Measurements from ENCODE around the gene APOL6.

APOL6 gene

GRCh38 chr22:35609761-35610160 is 38.5 kb upstream of the APOL6 start:
- H3K4me3 ChIP-seq (ENCODE audit: low read depth, low read length), result no peak overlapping the region
- TF ChIP-seq CTCF (IDR thresholded peaks at IDR 0.05; ENCODE audit: low read depth, low read length, missing control alignments), result no peak
- H3K27ac ChIP-seq, result no peak overlapping the region
- H3K36me3 ChIP-seq (replicated peaks), result no peaks in the 10 kb centered on the region
- DNase-seq, result no peak
- in situ Hi-C loops (cut with HindIII; ENCODE audit: low pct_ligation_motif_present, low sequenced_read_pairs), result no loop called here
- no peaks in the 10 kb centered on the region for H3K27me3 ChIP-seq (replicated peaks)

GRCh38 chr22:35610741-35611140 is 37.5 kb upstream of the APOL6 start:
- Histone ChIP-seq H3K27me3 (replicated peaks) (no peaks in the 10 kb centered on the region), H3K36me3 (replicated peaks) (no peaks in the 10 kb centered on the region), H3K4me3 (ENCODE audit: low read depth, low read length) (no peak overlapping the region), H3K27ac (no peak overlapping the region)
- in situ Hi-C loops (cut with HindIII; ENCODE audit: low pct_ligation_motif_present, low sequenced_read_pairs), result no loop called here
- no peak for TF ChIP-seq CTCF (IDR thresholded peaks at IDR 0.05; ENCODE audit: low read depth, low read length, missing control alignments)
- no peak for DNase-seq

GRCh38 chr22:35611200-35611890 is 36.9 kb upstream of the APOL6 start:
- DNase-seq, result no peak
- H3K36me3 ChIP-seq (replicated peaks), result no peaks in the 10 kb centered on the region
- H3K27me3 ChIP-seq (replicated peaks), result no peaks in the 10 kb centered on the region
- H3K4me3 ChIP-seq (ENCODE audit: low read depth, low read length), result no peak overlapping the region
- no peak for TF ChIP-seq CTCF (IDR thresholded peaks at IDR 0.05; ENCODE audit: low read depth, low read length, missing control alignments)
- in situ Hi-C loops (cut with HindIII; ENCODE audit: low pct_ligation_motif_present, low sequenced_read_pairs), result no loop called here
- no peak overlapping the region for H3K27ac ChIP-seq

- Histone ChIP-seq H3K27ac (no peak overlapping the region), H3K27me3 (replicated peaks) (no peaks in the 10 kb centered on the region), H3K36me3 (replicated peaks) (no peaks in the 10 kb centered on the region), H3K4me3 (ENCODE audit: low read depth, low read length) (no peak overlapping the region)
- in situ Hi-C loops (cut with HindIII; ENCODE audit: low pct_ligation_motif_present, low sequenced_read_pairs), result no loop called here
- no peak for TF ChIP-seq CTCF (IDR thresholded peaks at IDR 0.05; ENCODE audit: low read depth, low read length, missing control alignments)
- DNase-seq, result no peak
Observed at GRCh38 chr22:35611891-35612576, 36.2 kb upstream of the APOL6 start.

GRCh38 chr22:35612903-35613302 is 35.3 kb upstream of the APOL6 start:
- H3K27ac ChIP-seq, result no peak overlapping the region
- no peak for DNase-seq

More at GRCh38 chr22:35612903-35613302, 35.3 kb upstream of the APOL6 start:
- no peaks in the 10 kb centered on the region for H3K36me3 ChIP-seq (replicated peaks)
- TF ChIP-seq CTCF (IDR thresholded peaks at IDR 0.05; ENCODE audit: low read depth, low read length, missing control alignments), result no peak
- H3K27me3 ChIP-seq (replicated peaks), result no peaks in the 10 kb centered on the region
- H3K4me3 ChIP-seq (ENCODE audit: low read depth, low read length), result no peak overlapping the region
- in situ Hi-C loops (cut with HindIII; ENCODE audit: low pct_ligation_motif_present, low sequenced_read_pairs), result no loop called here
